ENCODE measurements around the gene WBP1. TPM values are rescaled to one million over a fixed set of nuclear protein-coding genes. Genes with fewer than 3 reads are reported as not detected.

Gene WBP1
- total and polyA plus RNA-seq, 10 of the 15 experiments (the other 5 are each of a cell fraction or from before 2014, with no cell fraction given), result 4.2 to 76.8 (median 43.8) TPM

- TF ChIP-seq, protein P1, sequence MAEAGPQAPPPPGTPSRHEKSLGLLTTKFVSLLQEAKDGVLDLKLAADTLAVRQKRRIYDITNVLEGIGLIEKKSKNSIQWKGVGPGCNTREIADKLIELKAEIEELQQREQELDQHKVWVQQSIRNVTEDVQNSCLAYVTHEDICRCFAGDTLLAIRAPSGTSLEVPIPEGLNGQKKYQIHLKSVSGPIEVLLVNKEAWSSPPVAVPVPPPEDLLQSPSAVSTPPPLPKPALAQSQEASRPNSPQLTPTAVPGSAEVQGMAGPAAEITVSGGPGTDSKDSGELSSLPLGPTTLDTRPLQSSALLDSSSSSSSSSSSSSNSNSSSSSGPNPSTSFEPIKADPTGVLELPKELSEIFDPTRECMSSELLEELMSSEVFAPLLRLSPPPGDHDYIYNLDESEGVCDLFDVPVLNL (IDR thresholded peaks at IDR 0.05; ENCODE audit: low read depth, low read length), result no peak
- TF ChIP-seq STAT1 (conservative IDR thresholded peaks at IDR 0.05) (peak; percentile 96; the same call in 1 of the 2 replicates), E2F8 (IDR thresholded peaks at IDR 0.05; ENCODE audit: low read depth, partially characterized antibody) (peak; percentile 99), ATF3 (IDR thresholded peaks at IDR 0.05; ENCODE audit: borderline replicate concordance, extremely low read depth, low read depth, low read length) (no peak), CBX3 (IDR thresholded peaks at IDR 0.05; ENCODE audit: borderline replicate concordance, low read depth) (no peak), TCF7 (IDR thresholded peaks at IDR 0.05; ENCODE audit: borderline replicate concordance) (no peak; the same call in 1 of the 2 replicates), ASH2L (IDR thresholded peaks at IDR 0.05; ENCODE audit: borderline replicate concordance, low read depth) (0 out of 2 replicates have a peak, but pooled peaks have one; percentile 57), NFYB (IDR thresholded peaks at IDR 0.05; ENCODE audit: insufficient read depth, low read depth, low read length) (no peak), RAD51 (IDR thresholded peaks at IDR 0.05) (no peak), TARDBP (IDR thresholded peaks at IDR 0.05; ENCODE audit: borderline replicate concordance) (peak; percentile 91; the same call in 1 of the 2 replicates), ZNF274 (IDR thresholded peaks at IDR 0.05; ENCODE audit: insufficient read depth, insufficient read length) (no peak), NFXL1 (IDR thresholded peaks at IDR 0.05; ENCODE audit: borderline replicate concordance) (no peak), MXI1 (IDR thresholded peaks at IDR 0.05; ENCODE audit: low read depth, low read length) (peak; percentile 97), SMAD1 (IDR thresholded peaks at IDR 0.05; ENCODE audit: low read depth, partially characterized antibody) (no peak), FOS (IDR thresholded peaks at IDR 0.05; ENCODE audit: borderline replicate concordance, extremely low read depth, insufficient read length) (no peak), POLR2A (IDR thresholded peaks at IDR 0.05; ENCODE audit: low read depth, low read length) (peak; percentile 58), MTA2 (IDR thresholded peaks at IDR 0.05; ENCODE audit: low read depth) (peak; percentile 91), POU2F2 (IDR thresholded peaks at IDR 0.05; ENCODE audit: borderline replicate concordance, low read depth, low read length) (peak; percentile 68; the same call in 1 of the 3 replicates), IKZF2 (IDR thresholded peaks at IDR 0.05) (peak in 1 of 2 experiments; percentile 68; a peak in 3 of 4 replicates)
- TF ChIP-seq, protein P2, sequence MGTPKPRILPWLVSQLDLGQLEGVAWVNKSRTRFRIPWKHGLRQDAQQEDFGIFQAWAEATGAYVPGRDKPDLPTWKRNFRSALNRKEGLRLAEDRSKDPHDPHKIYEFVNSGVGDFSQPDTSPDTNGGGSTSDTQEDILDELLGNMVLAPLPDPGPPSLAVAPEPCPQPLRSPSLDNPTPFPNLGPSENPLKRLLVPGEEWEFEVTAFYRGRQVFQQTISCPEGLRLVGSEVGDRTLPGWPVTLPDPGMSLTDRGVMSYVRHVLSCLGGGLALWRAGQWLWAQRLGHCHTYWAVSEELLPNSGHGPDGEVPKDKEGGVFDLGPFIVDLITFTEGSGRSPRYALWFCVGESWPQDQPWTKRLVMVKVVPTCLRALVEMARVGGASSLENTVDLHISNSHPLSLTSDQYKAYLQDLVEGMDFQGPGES (IDR thresholded peaks at IDR 0.05), result peak; percentile 60; the same call in 1 of the 2 replicates
- TF ChIP-seq, protein P3, sequence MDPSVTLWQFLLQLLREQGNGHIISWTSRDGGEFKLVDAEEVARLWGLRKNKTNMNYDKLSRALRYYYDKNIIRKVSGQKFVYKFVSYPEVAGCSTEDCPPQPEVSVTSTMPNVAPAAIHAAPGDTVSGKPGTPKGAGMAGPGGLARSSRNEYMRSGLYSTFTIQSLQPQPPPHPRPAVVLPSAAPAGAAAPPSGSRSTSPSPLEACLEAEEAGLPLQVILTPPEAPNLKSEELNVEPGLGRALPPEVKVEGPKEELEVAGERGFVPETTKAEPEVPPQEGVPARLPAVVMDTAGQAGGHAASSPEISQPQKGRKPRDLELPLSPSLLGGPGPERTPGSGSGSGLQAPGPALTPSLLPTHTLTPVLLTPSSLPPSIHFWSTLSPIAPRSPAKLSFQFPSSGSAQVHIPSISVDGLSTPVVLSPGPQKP (IDR thresholded peaks at IDR 0.05; ENCODE audit: low read depth, low read length), result peak; percentile 74; the same call in 1 of the 2 replicates
- TF ChIP-seq, protein P4, sequence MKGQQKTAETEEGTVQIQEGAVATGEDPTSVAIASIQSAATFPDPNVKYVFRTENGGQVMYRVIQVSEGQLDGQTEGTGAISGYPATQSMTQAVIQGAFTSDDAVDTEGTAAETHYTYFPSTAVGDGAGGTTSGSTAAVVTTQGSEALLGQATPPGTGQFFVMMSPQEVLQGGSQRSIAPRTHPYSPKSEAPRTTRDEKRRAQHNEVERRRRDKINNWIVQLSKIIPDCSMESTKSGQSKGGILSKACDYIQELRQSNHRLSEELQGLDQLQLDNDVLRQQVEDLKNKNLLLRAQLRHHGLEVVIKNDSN (IDR thresholded peaks at IDR 0.05; ENCODE audit: borderline replicate concordance, extremely low read length, insufficient read depth, low read depth, low read length), result no peak
These were observed 3.4 kb upstream of the WBP1 start, which contains the start of gene INO80B (continued) for GRCh38 chr2:74454654-74455511.
